H1 (cell line): ENCODE results near the gene DMPK. TPM values are rescaled to one million over a fixed set of nuclear protein-coding genes. Genes with fewer than 3 reads are reported as not detected.

Source experiments
- CTCF ChIA-PET: fragments of 300-600 bp; sonication (Branson Sonifier 250); formaldehyde crosslinking; loops from one replicate; lab custom pipeline; 2021; ENCODE audit not compliant: partially characterized antibody; lab: Charles Lee
- POLR2A ChIA-PET: fragments of 300-600 bp; sonication (Branson Sonifier 250); formaldehyde crosslinking; loops from one replicate; lab custom pipeline; 2021; ENCODE audit warnings: inconsistent platforms; ENCODE audit not compliant: partially characterized antibody; lab: Charles Lee
- DNase-seq, 2 experiments: peaks; one replicate each; pipeline versions ENCODE4 v3.0.0 to v3.0.0-alpha.2; 2010 to 2022; ENCODE audit warnings: low spot score in 2 of 2, low read depth in 1 of 2, mixed read lengths in 1 of 2
- FAIRE-seq: peaks from 2 replicates; lab custom pipeline; 2011; peaks lifted over from hg19 to GRCh38; lab: Jason Lieb, UNC
- H2AFZ ChIP-seq: 2 replicates; pipeline ENCODE4 v1.8.1; 2012; ENCODE audit warnings: low read length, inconsistent platforms
- H2AK5ac ChIP-seq: 2 replicates; pipeline ENCODE4 v1.6.1; 2013; ENCODE audit warnings: low read depth, low read length
- H2BK120ac ChIP-seq: replicated peaks from 2 replicates; pipeline ENCODE3; 2013; ENCODE audit warnings: low read depth, low read length, inconsistent platforms
- H2BK12ac ChIP-seq: 2 replicates; pipeline ENCODE4 v1.6.1; 2013; ENCODE audit warnings: low read depth, low read length
- H2BK15ac ChIP-seq: 2 replicates; pipeline ENCODE4 v1.6.1; 2013; ENCODE audit warnings: low read length
- H2BK20ac ChIP-seq: 2 replicates; pipeline ENCODE4 v1.6.1; 2013; ENCODE audit warnings: low read length
- H2BK5ac ChIP-seq: 2 replicates; pipeline ENCODE4 v1.6.1; 2013; ENCODE audit warnings: low read depth, low read length
- H3K14ac ChIP-seq: 2 replicates; pipeline ENCODE4 v1.6.1; 2013; ENCODE audit warnings: inconsistent platforms; ENCODE audit not compliant: insufficient read length
- H3K18ac ChIP-seq: 2 replicates; pipeline ENCODE4 v1.6.1; 2013; ENCODE audit warnings: low read length; ENCODE audit errors: extremely low read depth
- H3K23ac ChIP-seq: 2 replicates; pipeline ENCODE4 v1.6.1; 2013; ENCODE audit warnings: inconsistent platforms; ENCODE audit not compliant: insufficient read length
- H3K23me2 ChIP-seq: 2 replicates; pipeline ENCODE4 v1.6.1; 2013; ENCODE audit warnings: low read depth, low read length
- H3K27ac ChIP-seq: 2 replicates; pipeline ENCODE4 v1.6.1; 2011; ENCODE audit warnings: low read depth, low read length, inconsistent platforms
- H3K27me3 ChIP-seq, 4 experiments: replicated peaks in 1 of 4; 1 replicate in 1 of 4; 2 replicates in 3 of 4; pipeline versions ENCODE4 v1.6.1 to v1.8.1; 2011 to 2013; ENCODE audit warnings: low read length in 3 of 4, mild to moderate bottlenecking in 3 of 4, inconsistent platforms in 2 of 4, mixed read lengths in 2 of 4, moderate library complexity in 1 of 4; ENCODE audit not compliant: control insufficient read depth in 3 of 4, insufficient read depth in 3 of 4; ENCODE audit errors: extremely low read depth in 1 of 4
- H3K36me3 ChIP-seq, 4 experiments: 2 replicates each; pipeline versions ENCODE4 v1.6.1 to v1.8.1; 2011 to 2013; ENCODE audit warnings: mild to moderate bottlenecking in 4 of 4, low read length in 3 of 4, moderate library complexity in 2 of 4, control low read depth in 1 of 4, inconsistent platforms in 1 of 4; ENCODE audit not compliant: insufficient read depth in 4 of 4, control insufficient read depth in 2 of 4
- H3K4ac ChIP-seq: replicated peaks from 2 replicates; pipeline ENCODE3; 2013; ENCODE audit warnings: low read length, low read depth, mixed read lengths, inconsistent platforms; ENCODE audit not compliant: insufficient read length
- H3K4me1 ChIP-seq, 4 experiments: replicated peaks in 1 of 4; 1 replicate in 1 of 4; 2 replicates in 3 of 4; pipeline versions ENCODE4 v1.6.1 to v1.8.1; 2011 to 2013; ENCODE audit warnings: low read length in 3 of 4, inconsistent platforms in 2 of 4, mixed read lengths in 1 of 4; ENCODE audit not compliant: insufficient read depth in 4 of 4, control insufficient read depth in 3 of 4
- H3K4me2 ChIP-seq, 2 experiments: 2 replicates each; pipeline versions ENCODE4 v1.6.1 to v1.8.1; 2011 to 2013; ENCODE audit warnings: low read depth in 2 of 2, low read length in 2 of 2, control low read depth in 1 of 2, inconsistent platforms in 1 of 2, mild to moderate bottlenecking in 1 of 2; ENCODE audit not compliant: insufficient read depth in 1 of 2
- H3K4me3 ChIP-seq, 4 experiments: fragments of 200-600, 300-600 bp in 1 of 4; sonication (generic), shearing (Covaris generic), sonication (Bioruptor Twin) in 1 of 4; 2 replicates each; pipeline versions ENCODE4 v1.5.1 to v1.8.1; 2011 to 2016; ENCODE audit warnings: low read length in 4 of 4, low read depth in 3 of 4, control low read depth in 2 of 4, inconsistent platforms in 2 of 4, mild to moderate bottlenecking in 2 of 4, mixed read lengths in 1 of 4, moderate library complexity in 1 of 4; ENCODE audit not compliant: insufficient read depth in 2 of 4; ENCODE audit errors: extremely low read depth in 1 of 4
- H3K56ac ChIP-seq: replicated peaks from 2 replicates; pipeline ENCODE3; 2013; ENCODE audit warnings: low read depth, mild to moderate bottlenecking, mixed read lengths, low read length, inconsistent platforms; ENCODE audit not compliant: insufficient read length
- H3K79me1 ChIP-seq: 2 replicates; pipeline ENCODE4 v1.6.1; 2013; ENCODE audit warnings: low read depth, low read length, control low read depth
- H3K79me2 ChIP-seq, 2 experiments: 2 replicates each; pipeline versions ENCODE4 v1.6.1 to v1.8.1; 2012 to 2013; ENCODE audit warnings: low read length in 2 of 2, mild to moderate bottlenecking in 2 of 2, inconsistent platforms in 1 of 2; ENCODE audit not compliant: insufficient read depth in 2 of 2, control insufficient read depth in 1 of 2
- H3K9ac ChIP-seq, 4 experiments: replicated peaks in 1 of 4; 1 replicate in 1 of 4; 2 replicates in 3 of 4; pipeline versions ENCODE4 v1.6.1 to v1.8.1; 2011 to 2013; ENCODE audit warnings: low read depth in 3 of 4, low read length in 3 of 4, control low read depth in 2 of 4, mild to moderate bottlenecking in 2 of 4, moderate library complexity in 2 of 4, inconsistent platforms in 1 of 4; ENCODE audit errors: extremely low read depth in 1 of 4
- H3K9me3 ChIP-seq, 2 experiments: 2 replicates each; pipeline versions ENCODE4 v1.6.1 to v1.8.1; 2012 to 2013; ENCODE audit warnings: mild to moderate bottlenecking in 2 of 2, moderate library complexity in 2 of 2, control low read depth in 1 of 2, inconsistent platforms in 1 of 2, low read depth in 1 of 2, low read length in 1 of 2, mixed read lengths in 1 of 2; ENCODE audit not compliant: insufficient read depth in 2 of 2
- H4K20me1 ChIP-seq, 2 experiments: replicated peaks in 1 of 2; 2 replicates each; pipeline versions ENCODE3 to v1.8.1; 2011 to 2013; ENCODE audit warnings: inconsistent platforms in 2 of 2, low read length in 2 of 2, mild to moderate bottlenecking in 1 of 2; ENCODE audit not compliant: insufficient read depth in 2 of 2, control insufficient read depth in 1 of 2
- H4K5ac ChIP-seq: 2 replicates; pipeline ENCODE4 v1.6.1; 2013; ENCODE audit warnings: low read length, low read depth, mixed read lengths, inconsistent platforms; ENCODE audit not compliant: insufficient read length
- H4K8ac ChIP-seq: 2 replicates; pipeline ENCODE4 v1.8.0; 2013; ENCODE audit warnings: mild to moderate bottlenecking, moderate library complexity, low read length, inconsistent platforms; ENCODE audit not compliant: insufficient read depth; ENCODE audit errors: extremely low read depth
- H4K91ac ChIP-seq: replicated peaks from 2 replicates; pipeline ENCODE3; 2013; ENCODE audit warnings: low read length, mixed read lengths, inconsistent platforms; ENCODE audit not compliant: insufficient read length
- KDM4A ChIP-seq: IDR thresholded peaks from one replicate; pipeline ENCODE4 v1.7.1; 2012; ENCODE audit warnings: low read depth, mild to moderate bottlenecking, moderate library complexity, low read length, inconsistent platforms; ENCODE audit not compliant: severe bottlenecking
- RBBP5 ChIP-seq: IDR thresholded peaks from 2 replicates; pipeline ENCODE4 v1.7.1; 2012; ENCODE audit warnings: low read depth, mild to moderate bottlenecking, inconsistent platforms, low read length, moderate library complexity, borderline replicate concordance
- RFX5 ChIP-seq: IDR thresholded peaks from 2 replicates; pipeline ENCODE4 v1.6.1; 2011; ENCODE audit warnings: low read depth, low read length, improper control_type of control experiment, borderline replicate concordance
- SIN3A ChIP-seq, 2 experiments: IDR thresholded peaks in 1 of 2; conservative IDR thresholded peaks in 1 of 2; 2 replicates each; pipeline ENCODE4 v1.6.1; 2011 to 2012; ENCODE audit warnings: low read length in 2 of 2, improper control_type of control experiment in 1 of 2, low read depth in 1 of 2, mild to moderate bottlenecking in 1 of 2
- SUZ12 ChIP-seq: fragments of 200-600 bp; sonication (generic); IDR thresholded peaks from 2 replicates; pipeline ENCODE4 v1.6.1; 2012; ENCODE audit warnings: mild to moderate bottlenecking, inconsistent platforms, low read length, moderate library complexity, mixed read lengths
- TAF7 ChIP-seq: optimal IDR thresholded peaks from 2 replicates; pipeline ENCODE3; 2011; ENCODE audit warnings: low read depth, mild to moderate bottlenecking, inconsistent platforms, low read length, moderate library complexity, borderline replicate concordance
- WGBS, 2 experiments: shearing (Covaris generic) in 1 of 2; methylation state at CpG; one replicate each; pipeline versions ENCODE4 v1.1.6 to v1.1.7; 2013 to 2015; ENCODE audit warnings: low lambda C conversion rate in 2 of 2, mixed read lengths in 2 of 2, inconsistent platforms in 1 of 2, low coverage in 1 of 2, missing lambda C conversion rate in 1 of 2; ENCODE audit not compliant: insufficient replicate concordance in 2 of 2, insufficient coverage in 1 of 2, insufficient read length in 1 of 2; ENCODE audit errors: extremely low coverage in 1 of 2, missing lambda C conversion rate in 1 of 2; 5-methylcytosine and 5-hydroxymethylcytosine counted together
- polyA plus RNA-seq, 7 experiments: library from polyadenylated mRNA; depleted of rRNA in 3 of 7; stranded (reverse) in 5 of 7; unstranded in 2 of 7; fragments of >200 nt in 5 of 7; fragments of 200-250 nt in 2 of 7; gene quantifications; 1 replicate in 5 of 7; 2 replicates in 1 of 7; 4 replicates in 1 of 7; pipeline versions ENCODE4 v1.2.1 to v1.2.3, GENCODE V29; 2011 to 2013; ENCODE audit warnings: missing spikeins in 2 of 7, mixed read lengths in 2 of 7
- total RNA-seq: library from RNA; stranded (reverse); fragmentation: NEBNext Ultra II Directional; extraction: Animal tissue kit (Norgen Biotek cat#: 25700); gene quantifications from 2 replicates; pipeline ENCODE4 v1.2.1, GENCODE V29; 2021

The DMPK gene
- total and polyA plus RNA-seq, 2 of the 8 experiments (the other 6 are each of a cell fraction or from before 2014, with no cell fraction given): 13.7 to 27.4 TPM

- Histone ChIP-seq H3K4me3 (no peak overlapping the region), H2BK12ac (no peak overlapping the region), H2BK15ac (0 out of 2 replicates have a peak overlapping the region, but pooled peaks have one; percentile 46), H4K20me1 (no peaks in the 10 kb centered on the region), H2AK5ac (no peak overlapping the region), H4K8ac (no peak overlapping the region; the same call in 1 of the 2 replicates), H2BK5ac (no peak overlapping the region), H3K18ac (no peak overlapping the region), H4K5ac (no peak overlapping the region), H2BK120ac (no peak overlapping the region), H3K36me3 (no peaks in the 10 kb centered on the region), H3K4me1 (peaks cover under 1 to 5% (median 3%) of the 10 kb centered on the region in 4 experiments), H3K4me2 (no peak overlapping the region), H3K14ac (no peak overlapping the region), H3K9ac (no peak overlapping the region), H2AFZ (no peak overlapping the region), H3K27ac (no peak overlapping the region), H4K91ac (no peak overlapping the region), H3K79me2 (no peaks in the 10 kb centered on the region), H2BK20ac (no peak overlapping the region), H3K79me1 (no peaks in the 10 kb centered on the region), H3K4ac (no peak overlapping the region), H3K56ac (no peak overlapping the region), H3K23me2 (no peaks in the 10 kb centered on the region), H3K9me3 (no peaks in the 10 kb centered on the region), H3K27me3 (peaks cover 0 to 2% (median 1%) of the 10 kb centered on the region in 4 experiments; a peak in 1 of 7 replicates), H3K23ac (no peak overlapping the region)
- FAIRE-seq: no peak
- no peak for DNase-seq
- POLR2A ChIA-PET: interaction anchor here (12.9 to 16.2 kb wide), 2 partner anchors 11 to 41 kb away, joined by 153 to 284 read pairs; partner anchors contain the start of gene SIX5
- CTCF ChIA-PET: interaction anchor here (0.7 to 1.3 kb wide), 4 partner anchors 8 to 66 kb away, joined by 3 to 4 read pairs (median 4); partner anchors contain the start of gene QPCTL
- WGBS, 2 experiments: 90% methylated on average over 9 of the region's 9 CpGs; no CpG with 5 or more reads in 1 of the 2 experiments
- no peak for TF ChIP-seq KDM4A
- no peak for TF ChIP-seq SUZ12
- TF ChIP-seq SIN3A (conservative IDR thresholded peaks at IDR 0.05 in 1 of 2, IDR thresholded peaks at IDR 0.05 in 1 of 2; ENCODE audit: low read depth in 1 of 2, low read length in 2 of 2): no peak
- no peak for TF ChIP-seq TAF7
- TF ChIP-seq RFX5: no peak
- no peak for TF ChIP-seq RBBP5
Observed at GRCh38 chr19:45758921-45759320, 23.4 kb downstream of the DMPK start.
